Endothelial cell of umbilical vein (primary cell): Measurements from ENCODE around the gene RADIL. TPM values are rescaled to one million over a fixed set of nuclear protein-coding genes. Genes with fewer than 3 reads are reported as not detected.

Experiments
- BruUV-seq: library from RNA; stranded (reverse); fragments of 400-500 nt; replicated peaks from 2 replicates; lab custom pipeline; 2021; lab: Mats Ljungman, UMichigan
- CTCF ChIA-PET: fragments of 300-600, 350-600 bp; sonication (Branson Sonifier 250); formaldehyde crosslinking; loops from one replicate; lab custom pipeline; 2021; ENCODE audit warnings: antibody characterized with exemption, inconsistent platforms; lab: Charles Lee
- POLR2A ChIA-PET: fragments of 300-600, 350-600 bp; sonication (Branson Sonifier 250); formaldehyde crosslinking; loops from one replicate; lab custom pipeline; 2021; ENCODE audit warnings: antibody characterized with exemption, inconsistent platforms; lab: Charles Lee
- DNase-seq: peaks from one replicate; pipeline ENCODE4 v3.0.0-alpha.2; 2011; ENCODE audit warnings: low read depth, low spot score
- FAIRE-seq: peaks from 2 replicates; lab custom pipeline; 2011; peaks lifted over from hg19 to GRCh38; lab: Jason Lieb, UNC
- H2AFZ ChIP-seq: 2 replicates; pipeline ENCODE4 v1.6.0; 2012; ENCODE audit warnings: low read depth, low read length, control low read depth, inconsistent platforms
- H3K27ac ChIP-seq: 2 replicates; pipeline ENCODE4 v1.5.1; 2011; ENCODE audit warnings: low read depth, mild to moderate bottlenecking, control low read depth, low read length, moderate library complexity; ENCODE audit not compliant: insufficient read depth
- H3K27me3 ChIP-seq, 2 experiments: 2 replicates each; pipeline versions ENCODE4 v1.6.0 to v1.6.1; 2011; ENCODE audit warnings: low read length in 2 of 2, mixed read lengths in 1 of 2; ENCODE audit not compliant: control insufficient read depth in 2 of 2, insufficient read depth in 2 of 2
- H3K36me3 ChIP-seq, 2 experiments: 2 replicates in 1 of 2; 3 replicates in 1 of 2; pipeline ENCODE4 v1.5.1; 2011; ENCODE audit warnings: low read length in 2 of 2, mild to moderate bottlenecking in 1 of 2, moderate library complexity in 1 of 2; ENCODE audit not compliant: control insufficient read depth in 2 of 2, insufficient read depth in 2 of 2; ENCODE audit errors: extremely low read depth in 1 of 2
- H3K4me1 ChIP-seq: 3 replicates; pipeline ENCODE4 v1.5.1; 2011; ENCODE audit warnings: mild to moderate bottlenecking, low read length; ENCODE audit not compliant: control insufficient read depth, insufficient read depth; ENCODE audit errors: extremely low read depth
- H3K4me2 ChIP-seq: 2 replicates; pipeline ENCODE4 v1.6.1; 2011; ENCODE audit warnings: low read length, control low read depth, mixed read lengths; ENCODE audit not compliant: insufficient read depth
- H3K4me3 ChIP-seq, 3 experiments: fragments of 200-600 bp in 1 of 3; sonication (generic), shearing (Covaris generic) in 1 of 3; replicated peaks in 1 of 3; 2 replicates each; pipeline ENCODE4 v1.5.1; 2011 to 2016; ENCODE audit warnings: control low read depth in 3 of 3, low read length in 3 of 3, mild to moderate bottlenecking in 2 of 3, inconsistent platforms in 1 of 3, low read depth in 1 of 3, moderate library complexity in 1 of 3; ENCODE audit not compliant: insufficient read depth in 1 of 3
- H3K79me2 ChIP-seq: 2 replicates; pipeline ENCODE4 v1.6.0; 2012; ENCODE audit warnings: low read length, inconsistent platforms; ENCODE audit not compliant: control insufficient read depth, insufficient read depth
- H3K9ac ChIP-seq: replicated peaks from 2 replicates; pipeline ENCODE3; 2011; ENCODE audit warnings: low read length, control low read depth; ENCODE audit not compliant: insufficient read depth; ENCODE audit errors: extremely low read depth
- H3K9me1 ChIP-seq: replicated peaks from 3 replicates; pipeline ENCODE4 v1.6.0; 2011; ENCODE audit warnings: mild to moderate bottlenecking, low read length; ENCODE audit not compliant: control insufficient read depth, insufficient read depth; ENCODE audit errors: extremely low read depth
- H3K9me3 ChIP-seq: replicated peaks from 2 replicates; pipeline ENCODE4 v1.5.1; 2012; ENCODE audit warnings: low read length, inconsistent platforms; ENCODE audit not compliant: control insufficient read depth, insufficient read depth
- H4K20me1 ChIP-seq: replicated peaks from 2 replicates; pipeline ENCODE3; 2011; ENCODE audit warnings: mild to moderate bottlenecking, low read length; ENCODE audit not compliant: control insufficient read depth, insufficient read depth; ENCODE audit errors: extremely low read depth
- EZH2 ChIP-seq: IDR thresholded peaks from 2 replicates; pipeline ENCODE4 v1.6.1; 2012; ENCODE audit warnings: borderline replicate concordance, low read depth, mild to moderate bottlenecking, moderate library complexity, low read length, inconsistent platforms; ENCODE audit not compliant: severe bottlenecking
- FOS ChIP-seq: IDR thresholded peaks from 2 replicates; pipeline ENCODE4 v1.6.1; 2011; ENCODE audit warnings: mild to moderate bottlenecking, low read length, moderate library complexity, borderline replicate concordance; ENCODE audit not compliant: insufficient read depth
- GATA2 ChIP-seq: IDR thresholded peaks from 2 replicates; pipeline ENCODE4 v1.7.0; 2011; ENCODE audit warnings: low read depth, mild to moderate bottlenecking, moderate library complexity, mixed read lengths, low read length; ENCODE audit not compliant: insufficient read length, insufficient read depth
- JUN ChIP-seq: IDR thresholded peaks from 2 replicates; pipeline ENCODE4 v1.6.1; 2011; ENCODE audit warnings: borderline replicate concordance, low read depth; ENCODE audit not compliant: insufficient read length, insufficient read depth
- MYC ChIP-seq: IDR thresholded peaks from one replicate; pipeline ENCODE4 v1.6.1; 2011; ENCODE audit warnings: mild to moderate bottlenecking, low read depth, low read length
- POLR2A ChIP-seq: IDR thresholded peaks from 2 replicates; pipeline ENCODE4 v1.6.1; 2012; ENCODE audit warnings: low read depth, mild to moderate bottlenecking, control low read depth, low read length
- POLR2AphosphoS5 ChIP-seq: IDR thresholded peaks from 2 replicates; pipeline ENCODE4 v1.6.1; 2012; ENCODE audit warnings: low read depth, mild to moderate bottlenecking, control low read depth, low read length, moderate library complexity; ENCODE audit not compliant: insufficient read depth
- dilution Hi-C: fragments of 300-500 bp; cut with MboI; formaldehyde crosslinking; loops from one replicate; pipeline ENCODE4 v1.15.0; 2019; ENCODE audit warnings: low sequenced_read_pairs; ENCODE audit not compliant: extremely low pct_ligation_motif_present
- intact Hi-C: fragments of 100-400 bp; cut with micrococcal nuclease; formaldehyde crosslinking; loops from one replicate; pipeline ENCODE4 v1.10.0; 2022
- polyA plus RNA-seq, 4 experiments: library from polyadenylated mRNA; depleted of rRNA in 3 of 4; stranded (reverse) in 3 of 4; unstranded in 1 of 4; fragments of >200 nt; gene quantifications; 2 replicates each; pipeline versions ENCODE4 v1.2.1 to v1.2.3, GENCODE V29; 2011 to 2012; ENCODE audit warnings: missing spikeins in 1 of 4
- total RNA-seq: library from RNA; stranded (reverse); gene quantifications from 2 replicates; pipeline ENCODE4 v1.2.3, GENCODE V29; 2021
- TF ChIP-seq, protein P1 (sequence below): IDR thresholded peaks from 2 replicates; pipeline ENCODE4 v1.6.1; 2011; ENCODE audit not compliant: insufficient read depth, insufficient read length
- TF ChIP-seq, protein P2 (sequence below), 2 donors: IDR thresholded peaks; 1 replicate in 1 of 2; 2 replicates in 1 of 2; pipeline ENCODE4 v1.5.1; 2011; ENCODE audit warnings: low read length in 2 of 2, mild to moderate bottlenecking in 2 of 2, moderate library complexity in 2 of 2, control low read depth in 1 of 2, inconsistent platforms in 1 of 2, low read depth in 1 of 2; ENCODE audit not compliant: insufficient read depth in 1 of 2; ENCODE audit errors: extremely low read depth in 1 of 2

The RADIL gene
- total and polyA plus RNA-seq, 2 donors (not counting 3 experiments of a cell fraction or from before 2014, with no cell fraction given) = 1.2 to 2.5 TPM

- DNase-seq (no peak), FAIRE-seq (no peak)
- Histone ChIP-seq H3K36me3 (no peaks in the 10 kb centered on the region), H3K79me2 (no peaks in the 10 kb centered on the region), H3K4me3 (no peak overlapping the region), H3K9ac (no peak overlapping the region), H3K4me2 (no peak overlapping the region), H3K27me3 (no peaks in the 10 kb centered on the region), H3K4me1 (no peaks in the 10 kb centered on the region), H4K20me1 (no peaks in the 10 kb centered on the region), H3K9me1 (no peaks in the 10 kb centered on the region), H3K27ac (no peak overlapping the region), H3K9me3 (no peaks in the 10 kb centered on the region), H2AFZ (no peak overlapping the region)
- dilution Hi-C loops (no loop called here), intact Hi-C loops (no loop called here)
- ChIA-PET POLR2A (no interaction called here), CTCF (no interaction called here)
- TF ChIP-seq, protein P1, sequence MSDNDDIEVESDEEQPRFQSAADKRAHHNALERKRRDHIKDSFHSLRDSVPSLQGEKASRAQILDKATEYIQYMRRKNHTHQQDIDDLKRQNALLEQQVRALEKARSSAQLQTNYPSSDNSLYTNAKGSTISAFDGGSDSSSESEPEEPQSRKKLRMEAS = no peak
- no peak for TF ChIP-seq POLR2A
- no peak for TF ChIP-seq MYC
- no peak for TF ChIP-seq GATA2
- TF ChIP-seq, protein P2, sequence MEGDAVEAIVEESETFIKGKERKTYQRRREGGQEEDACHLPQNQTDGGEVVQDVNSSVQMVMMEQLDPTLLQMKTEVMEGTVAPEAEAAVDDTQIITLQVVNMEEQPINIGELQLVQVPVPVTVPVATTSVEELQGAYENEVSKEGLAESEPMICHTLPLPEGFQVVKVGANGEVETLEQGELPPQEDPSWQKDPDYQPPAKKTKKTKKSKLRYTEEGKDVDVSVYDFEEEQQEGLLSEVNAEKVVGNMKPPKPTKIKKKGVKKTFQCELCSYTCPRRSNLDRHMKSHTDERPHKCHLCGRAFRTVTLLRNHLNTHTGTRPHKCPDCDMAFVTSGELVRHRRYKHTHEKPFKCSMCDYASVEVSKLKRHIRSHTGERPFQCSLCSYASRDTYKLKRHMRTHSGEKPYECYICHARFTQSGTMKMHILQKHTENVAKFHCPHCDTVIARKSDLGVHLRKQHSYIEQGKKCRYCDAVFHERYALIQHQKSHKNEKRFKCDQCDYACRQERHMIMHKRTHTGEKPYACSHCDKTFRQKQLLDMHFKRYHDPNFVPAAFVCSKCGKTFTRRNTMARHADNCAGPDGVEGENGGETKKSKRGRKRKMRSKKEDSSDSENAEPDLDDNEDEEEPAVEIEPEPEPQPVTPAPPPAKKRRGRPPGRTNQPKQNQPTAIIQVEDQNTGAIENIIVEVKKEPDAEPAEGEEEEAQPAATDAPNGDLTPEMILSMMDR (IDR thresholded peaks at IDR 0.05; ENCODE audit: extremely low read depth in 1 of 2, insufficient read depth in 1 of 2, low read depth in 1 of 2, low read length in 2 of 2) = no peak
- no peak for TF ChIP-seq POLR2AphosphoS5
- no peak for TF ChIP-seq EZH2
- TF ChIP-seq FOS = no peak
- TF ChIP-seq JUN = no peak
- no TSS peak for BruUV-seq
Measured at GRCh38 chr7:4929005-4929404, 45.5 kb upstream of the RADIL start.
